Ishikawa (cell line): ENCODE measurements around the gene FGFR1OP2.

ENCODE experiments used
- CEBPB ChIP-seq: IDR thresholded peaks from 2 replicates; pipeline ENCODE4 v1.6.1; 2012
- CREB1 ChIP-seq: IDR thresholded peaks from 2 replicates; pipeline ENCODE4 v1.6.1; 2012; ENCODE audit warnings: low read depth
- EGR1 ChIP-seq: IDR thresholded peaks from 2 replicates; pipeline ENCODE4 v1.6.1; 2012
- EP300 ChIP-seq: IDR thresholded peaks from 2 replicates; pipeline ENCODE4 v1.6.1; 2012; ENCODE audit warnings: borderline replicate concordance
- RAD21 ChIP-seq: IDR thresholded peaks from 2 replicates; pipeline ENCODE4 v1.6.1; 2012; ENCODE audit warnings: low read depth
- TAF1 ChIP-seq: IDR thresholded peaks from 2 replicates; pipeline ENCODE4 v1.6.1; 2012; ENCODE audit warnings: low read depth, mild to moderate bottlenecking
- TCF12 ChIP-seq: IDR thresholded peaks from 2 replicates; pipeline ENCODE4 v1.6.1; 2012; ENCODE audit warnings: low read depth
- TEAD4 ChIP-seq: IDR thresholded peaks from 2 replicates; pipeline ENCODE4 v1.6.1; 2012
- YY1 ChIP-seq: IDR thresholded peaks from 2 replicates; pipeline ENCODE4 v1.6.1; 2012; ENCODE audit warnings: low read depth
- TF ChIP-seq, protein P1 (sequence below): IDR thresholded peaks from 2 replicates; pipeline ENCODE4 v1.6.1; 2012; ENCODE audit warnings: low read depth, mild to moderate bottlenecking
- TF ChIP-seq, protein P2 (sequence below): IDR thresholded peaks from 2 replicates; pipeline ENCODE4 v1.6.1; 2012

DNA sequence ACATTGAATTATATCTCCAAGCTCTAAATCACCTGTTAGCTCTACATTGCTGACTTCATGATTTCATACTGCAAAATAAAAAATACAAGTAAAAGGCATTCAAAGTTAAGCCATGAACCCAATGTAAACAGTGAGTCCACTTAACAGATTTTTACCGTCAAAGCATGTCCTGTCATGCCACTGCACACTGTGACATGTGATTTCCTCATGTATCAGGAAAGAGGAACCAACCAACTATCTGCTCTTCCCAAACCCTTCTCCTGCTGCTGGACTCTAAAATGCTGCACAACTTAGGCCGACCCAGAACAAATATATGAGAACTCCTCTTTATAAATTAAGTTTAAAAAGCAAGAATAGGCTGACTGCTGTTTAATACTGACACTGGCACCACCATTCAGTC lies 38.4 kb downstream of the FGFR1OP2 start:
- no peak for TF ChIP-seq CREB1
- TF ChIP-seq EP300 = no peak
- no peak for TF ChIP-seq EGR1
- no peak for TF ChIP-seq RAD21
- TF ChIP-seq TEAD4 = no peak
- TF ChIP-seq YY1 = no peak
- TF ChIP-seq, protein P1, sequence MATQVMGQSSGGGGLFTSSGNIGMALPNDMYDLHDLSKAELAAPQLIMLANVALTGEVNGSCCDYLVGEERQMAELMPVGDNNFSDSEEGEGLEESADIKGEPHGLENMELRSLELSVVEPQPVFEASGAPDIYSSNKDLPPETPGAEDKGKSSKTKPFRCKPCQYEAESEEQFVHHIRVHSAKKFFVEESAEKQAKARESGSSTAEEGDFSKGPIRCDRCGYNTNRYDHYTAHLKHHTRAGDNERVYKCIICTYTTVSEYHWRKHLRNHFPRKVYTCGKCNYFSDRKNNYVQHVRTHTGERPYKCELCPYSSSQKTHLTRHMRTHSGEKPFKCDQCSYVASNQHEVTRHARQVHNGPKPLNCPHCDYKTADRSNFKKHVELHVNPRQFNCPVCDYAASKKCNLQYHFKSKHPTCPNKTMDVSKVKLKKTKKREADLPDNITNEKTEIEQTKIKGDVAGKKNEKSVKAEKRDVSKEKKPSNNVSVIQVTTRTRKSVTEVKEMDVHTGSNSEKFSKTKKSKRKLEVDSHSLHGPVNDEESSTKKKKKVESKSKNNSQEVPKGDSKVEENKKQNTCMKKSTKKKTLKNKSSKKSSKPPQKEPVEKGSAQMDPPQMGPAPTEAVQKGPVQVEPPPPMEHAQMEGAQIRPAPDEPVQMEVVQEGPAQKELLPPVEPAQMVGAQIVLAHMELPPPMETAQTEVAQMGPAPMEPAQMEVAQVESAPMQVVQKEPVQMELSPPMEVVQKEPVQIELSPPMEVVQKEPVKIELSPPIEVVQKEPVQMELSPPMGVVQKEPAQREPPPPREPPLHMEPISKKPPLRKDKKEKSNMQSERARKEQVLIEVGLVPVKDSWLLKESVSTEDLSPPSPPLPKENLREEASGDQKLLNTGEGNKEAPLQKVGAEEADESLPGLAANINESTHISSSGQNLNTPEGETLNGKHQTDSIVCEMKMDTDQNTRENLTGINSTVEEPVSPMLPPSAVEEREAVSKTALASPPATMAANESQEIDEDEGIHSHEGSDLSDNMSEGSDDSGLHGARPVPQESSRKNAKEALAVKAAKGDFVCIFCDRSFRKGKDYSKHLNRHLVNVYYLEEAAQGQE = no peak
- TF ChIP-seq CEBPB = no peak
- no peak for TF ChIP-seq TAF1
- TF ChIP-seq, protein P2, sequence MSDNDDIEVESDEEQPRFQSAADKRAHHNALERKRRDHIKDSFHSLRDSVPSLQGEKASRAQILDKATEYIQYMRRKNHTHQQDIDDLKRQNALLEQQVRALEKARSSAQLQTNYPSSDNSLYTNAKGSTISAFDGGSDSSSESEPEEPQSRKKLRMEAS = no peak
- no peak for TF ChIP-seq TCF12
